Activated CD4-positive, alpha-beta T cell treated with anti-CD3 and anti-CD28 coated beads for 36 hours (primary cell): ENCODE measurements around the gene DPM3. TPM values are rescaled to one million over a fixed set of nuclear protein-coding genes. Genes with fewer than 3 reads are reported as not detected.
"Not testable (repeated sequence)": the region's sequence is repeated elsewhere in the genome, so short reads cannot be mapped to it uniquely, and the experiment has no call there.

Source experiments
- ATAC-seq: fragments of 200-7000 bp; cut with Tn5 transposase; one replicate; pipeline ENCODE4 v1.10.0; 2021; ENCODE audit warnings: mild to moderate bottlenecking, moderate library complexity
- CTCF ChIA-PET: fragments of 350-600 bp; sonication (Branson Sonifier 250); formaldehyde crosslinking; loops from one replicate; lab custom pipeline; 2021; ENCODE audit warnings: antibody characterized with exemption; lab: Charles Lee
- POLR2A ChIA-PET: fragments of 350-600 bp; sonication (Branson Sonifier 250); formaldehyde crosslinking; loops from one replicate; lab custom pipeline; 2021; ENCODE audit warnings: antibody characterized with exemption, inconsistent platforms; lab: Charles Lee
- DNase-seq: peaks from one replicate; pipeline ENCODE4 v3.0.0-alpha.2; 2020
- H3K27ac Mint-ChIP-seq: one replicate; pipeline ENCODE4 v1.8.0; 2021; ENCODE audit warnings: mixed read lengths
- H3K27me3 Mint-ChIP-seq: one replicate; pipeline ENCODE4 v1.8.0; 2021; ENCODE audit warnings: mixed read lengths
- H3K36me3 Mint-ChIP-seq: one replicate; pipeline ENCODE4 v1.8.0; 2021; ENCODE audit warnings: low read depth, mixed read lengths
- H3K4me1 Mint-ChIP-seq: one replicate; pipeline ENCODE4 v1.8.0; 2021; ENCODE audit warnings: mixed read lengths
- H3K4me3 Mint-ChIP-seq: one replicate; pipeline ENCODE4 v1.8.0; 2021; ENCODE audit warnings: mild to moderate bottlenecking, moderate library complexity, mixed read lengths
- H3K9me3 Mint-ChIP-seq: one replicate; pipeline ENCODE4 v1.8.0; 2021; ENCODE audit warnings: low read depth, mixed read lengths
- intact Hi-C, 2 experiments: fragments of 100-400 bp; cut with DNase I in 1 of 2; cut with micrococcal nuclease in 1 of 2; formaldehyde crosslinking; loops; one replicate each; pipeline versions ENCODE4 v1.14.2 to v1.15.1; 2022 to 2024; cut with DNase I, micrococcal nuclease
- total RNA-seq, 2 experiments: library from RNA; stranded (reverse); gene quantifications; one replicate each; pipeline ENCODE4 v1.2.3, GENCODE V29; 2021

DPM3 gene
- total RNA-seq, 2 experiments from 2014 or later: 29.8 to 34.3 TPM

- CTCF ChIA-PET: interaction anchor here (1.5 kb wide), 1 partner anchor 10 kb away, joined by 4 read pairs; no protein-coding TSS in a partner anchor
- H3K36me3 Mint-ChIP-seq, H3K4me3 Mint-ChIP-seq, intact Hi-C loops, POLR2A ChIA-PET, H3K9me3 Mint-ChIP-seq, H3K4me1 Mint-ChIP-seq, ATAC-seq, DNase-seq, H3K27me3 Mint-ChIP-seq, H3K27ac Mint-ChIP-seq: not testable (repeated sequence)
These were observed 15.8 kb upstream of the DPM3 start for GRCh38 chr1:155155996-155156643.

- no peak for ATAC-seq
- ChIA-PET POLR2A (no interaction called here), CTCF (interaction anchor here (0.6 to 1.3 kb wide), 3 partner anchors 54 to 295 kb away, joined by 3 to 5 read pairs (median 4); no protein-coding TSS in a partner anchor)
- no peak overlapping the region for H3K27ac Mint-ChIP-seq
- H3K4me3 Mint-ChIP-seq: no peak overlapping the region
- H3K27me3 Mint-ChIP-seq: peaks cover 6% of the 10 kb centered on the region
- no peaks in the 10 kb centered on the region for H3K9me3 Mint-ChIP-seq
- intact Hi-C loops: no loop called here
- no peaks in the 10 kb centered on the region for H3K36me3 Mint-ChIP-seq
- H3K4me1 Mint-ChIP-seq: peaks cover 8% of the 10 kb centered on the region
- no peak for DNase-seq
These were observed 5.2 kb upstream of the DPM3 start for GRCh38 chr1:155145491-155145890.

- intact Hi-C loops: loop anchor here in 1 of 2 experiments (2.0 kb wide), 1 partner anchor 31 kb away; the partner anchor contains the start of genes KRTCAP2 and TRIM46
- Mint-ChIP-seq H3K4me3 (no peak overlapping the region), H3K36me3 (peaks cover 26% of the 10 kb centered on the region), H3K27ac (no peak overlapping the region), H3K9me3 (no peaks in the 10 kb centered on the region), H3K27me3 (peaks cover 3% of the 10 kb centered on the region), H3K4me1 (peaks cover 27% of the 10 kb centered on the region)
- CTCF ChIA-PET: interaction anchor here (0.6 to 2.3 kb wide), 3 partner anchors 11 to 50 kb away, joined by 3 to 10 read pairs (median 5); no protein-coding TSS in a partner anchor
- POLR2A ChIA-PET: no interaction called here
- no peak for DNase-seq
- ATAC-seq: no peak
These were observed 1.4 kb upstream of the DPM3 start for GRCh38 chr1:155141749-155142148.

GRCh38 chr1:155140630-155140953 lies 261 bp upstream of the DPM3 start:
- ChIA-PET CTCF (interaction anchor here (0.7 to 2.0 kb wide), 4 partner anchors 27 to 918 kb away, joined by 3 to 7 read pairs (median 5); partner anchors contain the start of gene KRTCAP2), POLR2A (interaction anchor here (0.6 to 0.7 kb wide), 2 partner anchors 35 to 167 kb away, joined by 3 to 4 read pairs; no protein-coding TSS in a partner anchor)
- Mint-ChIP-seq H3K36me3 (peaks cover 30% of the 10 kb centered on the region), H3K9me3 (no peaks in the 10 kb centered on the region), H3K4me1 (peaks cover 29% of the 10 kb centered on the region), H3K27me3 (peaks cover 2% of the 10 kb centered on the region), H3K27ac (peak overlapping the region; percentile 90), H3K4me3 (peak overlapping the region; percentile 91)
- intact Hi-C loops: loop anchor here (1.0 to 2.0 kb wide), 3 partner anchors 32 to 55 kb away; partner anchors contain the start of genes KRTCAP2 (in 2 of the 2) and TRIM46 (in 2 of the 2)
- no peak for ATAC-seq
- no peak for DNase-seq

- ChIA-PET POLR2A (no interaction called here), CTCF (interaction anchor here (0.6 to 3.7 kb wide), 7 partner anchors 36 to 138 kb away, joined by 3 to 28 read pairs (median 4); partner anchors contain the start of genes KRTCAP2 and TRIM46)
- intact Hi-C loops: loop anchor here in 1 of 2 experiments (5.0 kb wide), 5 partner anchors 180 to 915 kb away; partner anchors contain the start of genes GON4L, PBXIP1, RUSC1 and SYT11
- Mint-ChIP-seq H3K9me3 (no peaks in the 10 kb centered on the region), H3K27me3 (no peaks in the 10 kb centered on the region), H3K27ac (peak overlapping the region; percentile 97), H3K36me3 (peaks cover 34% of the 10 kb centered on the region), H3K4me3 (peak overlapping the region; percentile 96), H3K4me1 (peaks cover 37% of the 10 kb centered on the region)
- ATAC-seq (no peak), DNase-seq (no peak)
These were observed 3.0 kb downstream of the DPM3 start for GRCh38 chr1:155137154-155137949.

GRCh38 chr1:155136748-155137147 lies 3.6 kb downstream of the DPM3 start:
- ATAC-seq (no peak), DNase-seq (peak; percentile 30)
- ChIA-PET CTCF (interaction anchor here (0.6 to 3.7 kb wide), 5 partner anchors 36 to 138 kb away, joined by 3 to 28 read pairs (median 3); partner anchors contain the start of genes KRTCAP2 and TRIM46), POLR2A (interaction anchor here (1.4 kb wide), 1 partner anchor 36 kb away, joined by 5 read pairs; the partner anchor contains the start of gene KRTCAP2)
- peak overlapping the region; percentile 96 for H3K4me3 Mint-ChIP-seq
- H3K4me1 Mint-ChIP-seq: peaks cover 37% of the 10 kb centered on the region
- H3K36me3 Mint-ChIP-seq: peaks cover 34% of the 10 kb centered on the region
- peak overlapping the region; percentile 97 for H3K27ac Mint-ChIP-seq
- H3K27me3 Mint-ChIP-seq: no peaks in the 10 kb centered on the region
- H3K9me3 Mint-ChIP-seq: no peaks in the 10 kb centered on the region
- intact Hi-C loops: loop anchor here in 1 of 2 experiments (5.0 kb wide), 5 partner anchors 179 to 914 kb away; partner anchors contain the start of genes GON4L, PBXIP1, RUSC1 and SYT11

- Mint-ChIP-seq H3K27me3 (no peaks in the 10 kb centered on the region), H3K36me3 (peaks cover 34% of the 10 kb centered on the region), H3K9me3 (no peaks in the 10 kb centered on the region), H3K4me1 (peaks cover 35% of the 10 kb centered on the region), H3K27ac (peak within 1 kb of the TSS; percentile 97), H3K4me3 (peak within 1 kb of the TSS; percentile 96)
- CTCF ChIA-PET: interaction anchor here (0.6 to 3.7 kb wide), 9 partner anchors 13 to 538 kb away, joined by 3 to 28 read pairs (median 6); partner anchors contain the start of genes KRTCAP2, THBS3 and TRIM46
- intact Hi-C loops: loop anchor here (1.0 to 5.0 kb wide), 16 partner anchors 38 to 913 kb away; partner anchors contain the start of genes CKS1B (in 1 of the 2), EFNA4 (in 1 of the 2), FDPS (in 1 of the 2) and GON4L (in 1 of the 2)
- POLR2A ChIA-PET: interaction anchor here (0.9 to 1.4 kb wide), 2 partner anchors 37 to 134 kb away, joined by 3 to 5 read pairs; partner anchors contain the start of gene KRTCAP2
- ATAC-seq (peak; percentile 78), DNase-seq (peak; percentile 97)
These were observed 4.8 kb downstream of the DPM3 start, which contains the start of gene SLC50A1 for GRCh38 chr1:155135415-155136028. Gene SLC50A1, plus strand, starts transcription at chr1:155135852. Its CDS starts 60 bp downstream, at chr1:155135912.

GRCh38 chr1:155134880-155135414 lies 5.4 kb downstream of the DPM3 start:
- intact Hi-C loops: loop anchor here (1.0 to 5.0 kb wide), 16 partner anchors 38 to 913 kb away; partner anchors contain the start of genes CKS1B (in 1 of the 2), EFNA4 (in 1 of the 2), FDPS (in 1 of the 2) and GON4L (in 1 of the 2)
- Mint-ChIP-seq H3K9me3 (no peaks in the 10 kb centered on the region), H3K27ac (peak overlapping the region; percentile 97), H3K27me3 (no peaks in the 10 kb centered on the region), H3K36me3 (peaks cover 30% of the 10 kb centered on the region), H3K4me3 (peak overlapping the region; percentile 96), H3K4me1 (peaks cover 35% of the 10 kb centered on the region)
- DNase-seq (peak; percentile 88), ATAC-seq (peak; percentile 52)
- ChIA-PET CTCF (interaction anchor here (0.5 to 3.7 kb wide), 15 partner anchors 12 to 1037 kb away, joined by 3 to 28 read pairs (median 4); partner anchors contain the start of genes KRTCAP2, THBS3 and TRIM46), POLR2A (interaction anchor here (0.5 kb wide), 1 partner anchor 979 kb away, joined by 3 read pairs; no protein-coding TSS in a partner anchor)

GRCh38 chr1:155134322-155134721 lies 6.0 kb downstream of the DPM3 start:
- Mint-ChIP-seq H3K27ac (no peak overlapping the region), H3K9me3 (no peaks in the 10 kb centered on the region), H3K4me3 (peak overlapping the region; percentile 96), H3K36me3 (peaks cover 24% of the 10 kb centered on the region), H3K4me1 (peaks cover 41% of the 10 kb centered on the region), H3K27me3 (no peaks in the 10 kb centered on the region)
- intact Hi-C loops: loop anchor here (2.0 kb wide), 2 partner anchors 50 to 576 kb away; partner anchors contain the start of gene UBE2Q1 (in 1 of the 2)
- CTCF ChIA-PET: interaction anchor here (0.5 to 3.7 kb wide), 13 partner anchors 18 to 1037 kb away, joined by 3 to 28 read pairs (median 4); partner anchors contain the start of genes KRTCAP2, THBS3 and TRIM46
- ATAC-seq: no peak
- POLR2A ChIA-PET: interaction anchor here (0.5 kb wide), 1 partner anchor 979 kb away, joined by 3 read pairs; no protein-coding TSS in a partner anchor
- DNase-seq: no peak
